Erythroblast (primary cell): ENCODE data around the gene TMIGD1.

Experiments
- DNase-seq, 2 experiments: peaks; one replicate each; lab custom pipeline; 2025; lab: John Stamatoyannopoulos, UW
- GATA1 ChIP-seq: IDR thresholded peaks from 2 replicates; pipeline ENCODE4 v1.6.1; 2011; ENCODE audit warnings: low read depth, mild to moderate bottlenecking, control low read depth, low read length, moderate library complexity
- POLR2A ChIP-seq: IDR thresholded peaks from 2 replicates; pipeline ENCODE4 v1.6.1; 2011; ENCODE audit warnings: mild to moderate bottlenecking, low read length

The TMIGD1 gene

GRCh38 chr17:30302241-30302640 lies 31.6 kb downstream of the TMIGD1 start:
- DNase-seq: no peak
- no peak for TF ChIP-seq POLR2A
- TF ChIP-seq GATA1: no peak

- TF ChIP-seq GATA1 (no peak), POLR2A (no peak)
- DNase-seq: no peak
Observed at GRCh38 chr17:30300818-30301217, 33.0 kb downstream of the TMIGD1 start.

- no peak for DNase-seq
Observed at GRCh38 chr17:30299000-30299399, 34.9 kb downstream of the TMIGD1 start.

GRCh38 chr17:30297715-30298114 lies 36.1 kb downstream of the TMIGD1 start:
- no peak for TF ChIP-seq POLR2A
- TF ChIP-seq GATA1: no peak
- DNase-seq: no peak

More at GRCh38 chr17:30299000-30299399, 34.9 kb downstream of the TMIGD1 start:
- TF ChIP-seq POLR2A: no peak
- no peak for TF ChIP-seq GATA1

GRCh38 chr17:30296499-30297080 lies 37.3 kb downstream of the TMIGD1 start:
- no peak for TF ChIP-seq GATA1
- no peak for TF ChIP-seq POLR2A
- DNase-seq: peak; percentile 6 to 56

- TF ChIP-seq GATA1: no peak
- TF ChIP-seq POLR2A: no peak
- peak in 1 of 2 experiments; percentile 64 for DNase-seq
Observed at GRCh38 chr17:30292286-30292858, 41.5 kb downstream of the TMIGD1 start.

- peak; percentile 85 to 89 for DNase-seq
- TF ChIP-seq POLR2A (peak; percentile 56), GATA1 (no peak)
Observed at GRCh38 chr17:30291543-30292285, 42.1 kb downstream of the TMIGD1 start, which contains the start of gene BLMH. BLMH (minus strand) TSS chr17:30291944; CDS start chr17:30291819, 125 bp downstream.

- TF ChIP-seq GATA1 (no peak), POLR2A (no peak)
- DNase-seq: peak; percentile 60 to 69
Observed at GRCh38 chr17:30290696-30291542, 42.9 kb downstream of the TMIGD1 start.

- TF ChIP-seq GATA1 (no peak), POLR2A (no peak)
Observed at GRCh38 chr17:30290077-30290476, 43.8 kb downstream of the TMIGD1 start.

GRCh38 chr17:30279156-30279555 lies 54.7 kb downstream of the TMIGD1 start:
- TF ChIP-seq GATA1 (no peak), POLR2A (no peak)
- no peak for DNase-seq

More at GRCh38 chr17:30290077-30290476, 43.8 kb downstream of the TMIGD1 start:
- peak in 1 of 2 experiments; percentile 29 for DNase-seq

GRCh38 chr17:30278032-30278431 lies 55.8 kb downstream of the TMIGD1 start:
- peak; percentile 62 for DNase-seq
- TF ChIP-seq POLR2A (no peak), GATA1 (no peak)

GRCh38 chr17:30275911-30276310 lies 57.9 kb downstream of the TMIGD1 start:
- no peak for TF ChIP-seq GATA1
- TF ChIP-seq POLR2A: no peak
- no peak for DNase-seq

GRCh38 chr17:30274887-30275286 lies 59.0 kb downstream of the TMIGD1 start:
- no peak for TF ChIP-seq GATA1
- TF ChIP-seq POLR2A: no peak

GRCh38 chr17:30273373-30273772 lies 60.5 kb downstream of the TMIGD1 start:
- no peak for DNase-seq
- TF ChIP-seq GATA1: no peak
- no peak for TF ChIP-seq POLR2A

More at GRCh38 chr17:30274887-30275286, 59.0 kb downstream of the TMIGD1 start:
- DNase-seq: no peak
